GM19468 (cell line): ENCODE data around the gene MEDAG.

Experiments
- ATAC-seq: cut with Tn5 transposase; IDR thresholded peaks from one replicate; pipeline ENCODE4 v1.9.1; 2021; ENCODE audit warnings: mild to moderate bottlenecking, moderate library complexity, moderate number of reproducible peaks; ENCODE audit not compliant: unreplicated experiment; ENCODE audit errors: extremely low read depth

The MEDAG gene

DNA sequence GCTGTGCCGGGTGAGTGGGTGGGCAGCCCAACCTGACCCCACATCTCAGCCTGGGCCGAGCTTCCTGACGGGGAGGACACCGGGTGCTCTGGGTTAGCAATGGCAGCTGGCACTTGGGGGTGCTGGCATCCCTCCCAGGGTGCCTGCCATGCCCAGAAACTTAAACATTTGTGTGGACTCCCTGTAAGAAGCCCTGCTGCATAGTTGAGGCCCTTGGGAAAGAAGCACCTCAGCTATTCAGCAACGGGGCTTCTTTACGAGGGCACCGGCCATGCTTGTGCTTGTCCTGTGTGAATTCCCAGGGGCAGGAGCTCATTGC, 33.8 kb upstream of the MEDAG start:
- no peak for ATAC-seq

DNA sequence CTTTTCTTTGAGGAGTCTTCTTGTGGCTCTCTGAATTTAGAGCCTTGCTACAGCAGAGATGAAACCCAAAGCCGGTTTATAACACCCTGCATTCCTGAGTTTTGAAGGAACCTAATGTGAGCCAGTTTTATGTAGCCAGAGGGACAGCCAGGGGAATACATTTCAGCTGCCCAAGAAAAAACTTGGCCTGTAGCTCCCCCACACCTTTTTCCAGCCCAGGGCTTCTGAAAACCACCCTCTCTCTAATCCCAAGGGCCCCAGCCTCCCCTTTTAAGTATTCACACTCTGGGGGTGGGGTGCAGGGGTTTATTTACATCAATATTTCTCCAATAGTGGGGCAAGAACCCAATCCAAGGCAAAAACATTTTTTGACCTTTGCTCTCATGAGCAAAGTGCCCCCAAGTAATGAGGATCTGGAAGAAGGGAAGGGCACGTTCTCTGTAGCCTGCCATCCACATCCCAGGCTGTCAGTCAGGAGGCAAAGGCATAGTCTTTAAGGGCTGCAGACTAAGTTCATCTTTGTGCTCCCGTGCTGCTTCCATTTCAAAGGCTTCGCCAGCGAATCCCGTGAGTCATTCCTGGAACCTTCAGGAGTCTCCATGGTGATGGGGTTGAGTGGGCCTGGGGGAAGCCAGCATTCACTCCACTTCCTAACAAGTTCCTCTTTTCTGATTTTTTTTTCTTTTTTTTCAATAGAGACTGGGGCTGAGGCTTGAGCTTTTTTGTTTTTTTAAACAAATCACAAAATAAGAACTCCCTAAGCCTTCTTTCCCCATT, 33.2 kb upstream of the MEDAG start:
- no peak for ATAC-seq

DNA sequence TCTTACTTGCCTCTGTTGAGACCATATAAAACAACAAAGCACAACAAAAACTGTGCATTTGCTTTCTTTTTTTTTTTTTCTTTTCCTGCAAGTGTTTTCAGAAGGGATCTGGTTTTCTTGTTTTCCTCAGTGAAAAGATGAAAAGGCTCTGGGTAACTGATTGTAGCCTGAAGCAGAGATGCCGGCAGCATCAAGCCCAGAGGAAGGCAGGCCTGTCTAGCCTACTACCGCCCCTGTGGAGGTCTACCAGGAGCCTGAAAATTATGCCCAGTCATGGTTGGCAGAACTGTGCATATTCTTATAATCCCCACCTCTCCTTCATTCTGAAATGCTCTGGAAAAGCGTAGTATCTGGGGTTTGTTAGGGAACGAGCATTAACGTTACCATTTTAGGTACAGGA, 32.6 kb upstream of the MEDAG start:
- ATAC-seq: no peak

DNA sequence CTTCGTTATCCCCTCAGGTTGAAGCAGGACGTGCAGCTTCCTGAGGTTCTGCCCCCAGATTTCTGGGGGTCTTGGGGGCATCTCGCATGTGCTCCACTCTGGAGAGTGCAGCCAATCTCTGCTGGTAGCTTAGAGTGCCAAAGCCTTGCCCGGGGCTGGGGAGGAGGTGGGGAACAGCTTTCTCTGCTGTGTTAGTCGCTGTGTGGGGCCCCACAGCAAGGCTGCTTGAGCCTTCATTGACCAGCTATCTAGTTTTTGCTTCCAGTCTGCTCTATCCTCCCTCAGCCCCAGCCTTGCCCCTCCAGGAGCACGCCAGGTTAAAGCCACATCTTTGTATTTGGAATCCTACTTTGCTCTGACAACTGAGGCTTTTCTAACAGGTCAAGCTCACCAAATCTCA, 32.0 kb upstream of the MEDAG start:
- no peak for ATAC-seq

DNA sequence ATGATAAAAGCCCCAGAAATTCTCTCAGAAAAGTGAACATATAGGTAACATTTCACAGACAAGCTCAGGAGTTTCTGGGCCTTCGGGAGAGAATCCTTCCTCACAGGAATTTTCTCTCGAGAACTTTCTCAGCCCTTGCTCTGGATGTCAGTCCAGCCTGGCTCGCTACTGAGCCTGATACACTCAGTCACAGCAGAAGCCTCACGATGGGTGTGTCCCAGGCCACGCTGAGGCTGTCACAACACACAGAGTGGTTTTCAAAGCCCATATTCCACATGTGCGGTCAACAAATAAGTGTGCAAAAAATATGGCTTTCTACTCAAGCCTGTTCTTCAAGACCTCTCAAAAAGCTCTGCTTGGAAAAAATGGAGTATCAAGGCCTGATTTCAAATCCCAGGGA, 31.5 kb upstream of the MEDAG start:
- no peak for ATAC-seq

DNA sequence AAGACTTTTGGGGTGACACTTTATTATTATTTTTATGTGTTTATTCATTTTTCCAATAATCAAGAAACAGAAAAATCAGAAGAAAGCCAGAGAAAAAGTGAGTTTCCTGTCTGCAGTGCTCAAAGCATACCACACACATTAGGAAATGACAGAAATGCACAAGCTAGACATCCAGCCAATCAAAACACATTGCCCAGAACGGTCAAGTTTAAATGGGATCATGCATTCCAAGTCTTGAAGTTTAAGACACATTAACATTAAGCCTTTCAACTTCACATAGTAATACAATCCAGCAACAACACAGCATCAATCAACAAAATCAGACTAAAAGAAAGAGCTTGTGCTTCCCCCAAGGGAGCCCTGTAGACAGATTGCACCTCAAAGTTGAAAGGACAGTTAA, 28.7 kb upstream of the MEDAG start:
- ATAC-seq: no peak

DNA sequence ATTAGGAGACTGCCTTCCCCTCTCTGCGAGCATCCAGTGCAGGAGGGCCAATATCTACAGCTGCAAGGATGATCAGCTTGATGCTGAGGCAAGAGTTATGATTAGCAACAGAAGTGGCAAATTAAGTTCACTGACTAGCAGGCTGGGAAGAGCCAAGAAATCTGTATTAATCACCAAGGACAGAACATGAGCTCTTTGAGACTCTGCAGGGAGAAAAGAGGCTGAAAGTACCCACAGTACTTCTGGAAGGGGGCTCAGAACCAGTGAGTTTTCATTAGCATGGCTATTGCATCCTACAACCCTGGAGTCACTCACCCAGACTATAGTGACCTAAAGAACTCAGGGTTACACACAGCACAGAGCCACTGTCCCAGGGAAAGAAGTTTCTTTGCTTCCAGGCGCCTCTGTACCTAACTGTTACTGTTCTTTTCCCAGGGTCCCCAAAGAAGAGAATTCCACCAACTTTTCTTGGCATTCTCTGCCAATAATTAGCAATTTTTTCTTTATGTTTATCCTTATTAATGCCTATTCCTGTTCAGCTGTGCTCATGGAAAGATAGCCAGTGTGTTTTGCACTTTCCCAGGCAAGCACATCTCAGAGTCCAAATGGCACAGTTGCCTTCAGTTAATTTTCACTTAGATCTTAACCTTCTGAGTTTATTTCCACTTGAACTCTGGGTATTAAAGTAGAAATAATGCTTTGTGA, 25.8 kb upstream of the MEDAG start:
- ATAC-seq: no peak

DNA sequence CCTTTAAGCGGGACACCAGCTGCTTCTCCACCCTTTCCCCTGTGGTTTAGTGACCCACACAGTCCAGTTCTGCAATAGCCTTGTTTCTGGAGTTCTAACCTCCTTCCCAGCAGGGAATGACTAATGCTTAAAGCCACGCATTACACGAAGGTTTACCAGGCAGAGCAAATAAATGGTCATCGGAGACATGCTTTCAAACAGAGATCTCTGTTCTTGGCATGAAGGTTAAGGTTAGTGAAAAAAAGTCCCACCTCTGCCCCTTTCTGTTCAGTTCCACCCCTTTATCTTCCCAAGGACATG, 25.3 kb upstream of the MEDAG start:
- no peak for ATAC-seq

DNA sequence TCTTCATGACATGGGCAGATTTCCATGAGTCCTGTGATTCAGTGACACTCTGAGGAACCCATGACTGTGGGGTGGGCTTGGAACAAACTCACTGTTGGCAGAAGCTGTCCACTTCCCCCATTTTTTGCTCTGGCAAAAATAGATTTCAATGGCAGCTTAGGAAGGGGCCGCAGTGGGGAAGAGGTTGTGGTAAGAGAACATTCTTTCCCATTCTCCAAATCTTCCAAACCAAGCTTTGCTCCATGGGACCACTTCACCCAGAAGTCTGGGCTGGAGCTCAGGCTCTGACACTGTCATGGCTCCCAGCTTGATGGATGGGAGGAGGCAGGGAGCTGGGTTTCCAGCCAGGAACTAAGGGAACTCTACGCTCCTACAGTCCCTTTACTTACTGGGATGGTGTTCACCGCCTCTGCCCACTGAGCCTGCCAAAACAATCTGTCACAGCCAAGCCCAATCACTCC, 24.9 kb upstream of the MEDAG start:
- ATAC-seq: no peak

DNA sequence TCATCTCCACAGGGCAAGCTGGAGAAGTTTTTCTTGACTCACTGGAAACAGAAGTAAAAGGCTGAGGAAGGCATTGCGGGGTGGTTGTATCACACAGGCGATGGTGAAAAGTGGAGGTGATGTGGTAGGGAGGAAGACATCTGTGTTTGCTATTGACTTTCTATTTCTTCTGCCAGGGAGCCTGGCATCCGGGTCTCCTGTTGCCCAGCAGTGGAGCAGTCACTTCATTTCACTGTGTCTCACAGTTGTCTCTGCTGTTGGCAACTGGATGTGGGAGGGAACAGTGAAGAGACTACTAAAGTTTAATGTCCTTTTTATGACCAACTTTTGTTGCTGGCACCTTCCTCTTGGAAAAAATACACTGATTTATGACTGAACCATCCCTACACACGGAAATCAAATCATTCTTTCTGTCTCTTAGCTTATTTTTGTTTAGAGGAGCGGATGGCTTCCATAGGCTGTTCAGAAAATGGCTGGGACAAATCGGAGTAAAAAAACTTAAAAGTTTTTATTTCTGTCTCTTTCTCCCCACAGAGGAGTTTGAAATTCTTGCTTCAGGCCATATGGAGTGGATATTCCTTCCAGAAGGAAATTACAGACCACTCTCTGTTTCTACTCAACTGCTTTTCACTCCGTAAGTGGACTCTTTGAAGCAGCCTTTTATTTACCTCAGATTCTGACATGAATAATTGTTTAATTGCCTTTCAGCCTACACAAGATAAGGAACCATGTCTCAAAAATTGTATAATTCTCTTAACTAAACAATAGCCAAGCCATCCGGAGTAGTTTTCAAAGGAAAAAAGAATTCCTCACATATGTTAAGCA, 23.8 kb upstream of the MEDAG start:
- no peak for ATAC-seq

DNA sequence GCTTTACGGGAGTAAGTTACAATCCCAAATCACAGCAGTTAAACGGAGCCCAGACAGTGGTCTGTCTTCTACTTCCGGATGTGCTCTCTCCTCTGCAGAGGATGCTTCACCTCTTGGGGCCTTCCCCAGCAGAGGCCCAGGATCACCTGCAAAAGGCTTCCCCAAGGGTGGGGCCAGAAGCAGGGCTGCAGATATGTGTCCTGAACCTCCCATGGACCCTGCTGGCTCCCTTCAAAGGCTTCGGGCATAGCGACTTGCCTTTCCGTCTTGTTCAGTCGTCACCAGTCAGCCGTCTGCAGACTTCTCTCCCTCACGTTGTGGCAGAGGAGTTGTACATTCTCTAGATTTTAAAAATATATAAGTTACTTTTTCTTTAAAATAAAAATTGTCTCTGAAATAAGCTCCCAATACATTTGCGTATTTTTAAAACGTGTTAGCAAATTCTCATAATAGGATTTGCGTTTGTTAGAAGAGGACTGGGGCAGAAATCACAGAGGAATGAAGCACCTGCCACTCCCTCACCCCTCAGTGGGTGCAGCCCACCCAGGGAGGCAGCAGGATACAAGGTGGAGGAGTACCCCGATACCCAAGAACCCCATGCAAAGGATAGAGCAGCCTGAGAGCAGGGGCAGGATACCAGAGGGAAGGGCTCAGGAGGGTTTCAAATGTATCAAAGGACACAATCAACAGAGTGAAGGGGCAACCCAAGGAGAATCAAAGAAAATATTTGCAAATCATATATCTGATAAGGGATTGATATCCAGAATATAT, 22.9 kb upstream of the MEDAG start:
- ATAC-seq: no peak

DNA sequence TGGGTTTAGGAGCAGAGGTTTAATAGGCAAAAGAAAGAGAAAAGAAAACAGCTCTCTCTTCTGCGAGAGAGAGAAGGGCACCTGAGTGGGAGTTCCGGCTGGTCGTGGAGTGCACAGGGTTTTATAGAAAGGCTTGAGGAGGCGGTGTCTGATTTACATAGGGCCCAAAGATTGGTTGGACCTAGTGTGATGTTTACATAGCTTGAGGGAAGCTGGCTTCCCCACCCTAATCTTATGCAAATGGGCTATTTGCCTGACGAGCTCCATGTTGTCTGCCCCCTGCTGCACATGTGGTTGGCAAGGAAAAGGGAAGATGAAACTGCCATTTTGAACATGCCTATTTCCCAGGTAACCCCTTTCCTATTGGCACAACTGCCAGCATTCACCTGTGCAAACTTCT, 21.5 kb upstream of the MEDAG start:
- no peak for ATAC-seq

DNA sequence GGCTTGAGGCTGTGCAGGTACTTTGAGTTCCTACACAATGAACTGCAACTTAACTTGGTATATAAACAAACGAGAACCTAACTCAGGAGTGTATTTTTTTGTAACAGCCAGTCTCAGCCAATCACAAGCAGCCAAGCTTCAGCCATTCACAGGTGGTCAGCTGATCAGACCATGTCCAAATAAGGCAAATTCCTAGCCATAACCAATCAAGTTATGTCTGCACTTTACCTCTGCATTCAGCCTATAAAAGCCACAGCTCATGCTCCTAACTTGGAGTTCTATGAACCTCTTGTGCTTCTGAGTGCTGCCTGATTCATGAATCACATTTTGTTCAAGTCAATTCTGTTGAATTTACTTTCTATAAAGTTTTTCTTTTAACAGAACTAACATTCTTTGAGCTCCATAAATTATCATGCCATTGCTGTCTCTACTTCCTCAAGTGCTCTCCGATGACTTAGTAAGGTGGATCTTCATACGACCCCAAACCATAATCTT, 16.8 kb upstream of the MEDAG start:
- ATAC-seq: no peak

DNA sequence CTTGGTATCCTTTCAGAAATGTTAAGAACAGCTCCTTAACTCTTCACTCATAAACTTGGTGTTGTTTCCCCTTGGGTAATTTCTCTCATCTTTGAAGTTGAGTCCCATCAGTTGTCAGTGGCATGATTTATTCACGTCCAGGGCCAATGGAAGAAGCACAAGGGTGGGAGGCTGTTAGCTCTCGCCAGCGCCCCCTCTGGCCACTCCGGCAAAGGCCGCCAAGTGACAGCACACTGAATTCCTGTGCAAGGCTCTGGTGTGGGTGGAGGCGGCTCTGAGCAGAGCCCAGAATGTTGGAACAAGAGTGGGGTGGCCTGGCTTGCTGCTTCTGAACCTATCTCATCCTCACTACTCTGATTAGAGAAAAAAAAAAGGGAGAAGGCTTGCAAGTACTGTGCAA, 13.1 kb upstream of the MEDAG start:
- ATAC-seq: no peak

DNA sequence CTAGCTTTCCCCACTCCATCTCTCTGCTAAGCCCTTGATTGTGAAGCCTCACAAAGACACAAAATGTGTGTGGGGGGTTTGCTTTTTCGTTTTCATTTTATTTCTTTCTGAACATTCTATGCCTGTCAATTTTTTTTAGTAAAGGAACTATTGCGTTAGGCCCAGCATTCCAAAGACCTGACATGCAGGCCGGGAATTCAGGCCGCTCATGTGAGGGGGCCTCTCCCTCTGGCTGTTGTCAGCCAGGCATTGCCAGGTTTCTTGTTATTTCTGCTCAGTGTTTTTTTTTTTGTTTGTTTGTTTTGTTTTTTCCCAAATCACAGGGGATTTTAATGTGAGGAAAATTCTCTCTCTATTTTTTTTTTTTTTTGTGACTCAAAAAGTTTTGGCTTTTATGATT, 10.3 kb upstream of the MEDAG start:
- no peak for ATAC-seq

DNA sequence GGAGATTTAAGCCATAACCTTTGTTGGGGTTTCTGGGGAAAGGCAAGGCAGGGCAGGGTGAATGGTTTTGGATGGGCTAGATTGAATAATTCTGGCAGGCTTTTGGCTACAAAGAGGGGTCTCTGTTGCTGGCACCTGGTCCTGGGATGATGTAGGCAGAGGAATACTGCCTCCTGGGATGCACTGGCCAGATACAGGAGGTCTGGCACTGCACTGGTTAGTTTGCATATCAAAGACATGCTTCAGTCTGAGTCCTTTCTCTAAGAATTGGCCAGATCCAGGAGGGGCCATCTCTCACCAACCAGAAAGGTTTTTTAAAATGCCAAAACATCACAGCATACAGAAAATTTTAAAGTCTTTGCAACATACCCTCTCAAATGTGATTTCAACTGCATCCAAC, 8.0 kb upstream of the MEDAG start:
- no peak for ATAC-seq

DNA sequence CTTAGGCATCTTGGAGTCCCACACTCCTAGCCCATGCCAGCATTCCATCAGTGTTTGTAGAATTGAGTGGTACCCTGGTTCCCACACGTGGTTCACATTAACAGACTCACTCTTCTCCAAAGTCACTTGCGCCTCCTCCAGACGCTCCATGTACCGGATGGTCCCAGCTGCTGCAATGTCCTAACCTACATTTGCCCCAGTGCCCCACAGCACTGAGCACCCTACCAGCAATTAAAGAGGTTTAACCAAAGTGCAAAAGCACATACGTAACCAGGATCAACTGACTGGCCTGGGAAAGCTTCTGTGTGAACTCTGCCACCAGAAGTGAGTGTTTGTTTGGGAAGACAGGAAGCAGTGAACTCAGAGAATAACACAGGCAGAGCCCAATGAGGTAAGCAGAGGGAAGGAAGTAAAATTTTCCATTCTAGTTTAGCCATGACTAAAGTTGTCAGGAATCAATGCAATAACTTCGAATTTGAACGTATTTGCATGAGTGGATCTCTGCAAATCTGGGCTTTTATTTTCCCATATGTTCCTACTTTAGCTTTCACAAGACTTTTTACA, 7.3 kb upstream of the MEDAG start:
- no peak for ATAC-seq

DNA sequence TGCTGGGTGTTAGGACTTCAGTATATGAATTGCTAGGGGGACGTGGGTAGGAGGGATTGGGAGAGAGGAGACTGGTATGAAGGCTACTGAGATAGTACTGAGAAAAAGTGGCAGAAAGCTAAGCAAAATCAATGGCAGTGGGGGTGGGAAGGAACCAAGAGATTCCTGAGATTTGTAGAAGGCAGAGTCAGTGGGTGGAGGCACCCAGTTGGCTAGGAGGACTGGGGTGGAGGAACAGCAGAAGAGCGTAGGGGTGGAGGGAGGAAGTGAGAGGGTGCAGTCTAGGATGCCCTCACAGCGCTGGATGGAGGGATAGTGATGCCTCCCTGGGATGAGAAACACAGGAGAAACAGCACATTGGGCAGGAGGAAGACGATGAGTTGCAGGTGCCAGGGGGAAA, 5.6 kb upstream of the MEDAG start:
- no peak for ATAC-seq

DNA sequence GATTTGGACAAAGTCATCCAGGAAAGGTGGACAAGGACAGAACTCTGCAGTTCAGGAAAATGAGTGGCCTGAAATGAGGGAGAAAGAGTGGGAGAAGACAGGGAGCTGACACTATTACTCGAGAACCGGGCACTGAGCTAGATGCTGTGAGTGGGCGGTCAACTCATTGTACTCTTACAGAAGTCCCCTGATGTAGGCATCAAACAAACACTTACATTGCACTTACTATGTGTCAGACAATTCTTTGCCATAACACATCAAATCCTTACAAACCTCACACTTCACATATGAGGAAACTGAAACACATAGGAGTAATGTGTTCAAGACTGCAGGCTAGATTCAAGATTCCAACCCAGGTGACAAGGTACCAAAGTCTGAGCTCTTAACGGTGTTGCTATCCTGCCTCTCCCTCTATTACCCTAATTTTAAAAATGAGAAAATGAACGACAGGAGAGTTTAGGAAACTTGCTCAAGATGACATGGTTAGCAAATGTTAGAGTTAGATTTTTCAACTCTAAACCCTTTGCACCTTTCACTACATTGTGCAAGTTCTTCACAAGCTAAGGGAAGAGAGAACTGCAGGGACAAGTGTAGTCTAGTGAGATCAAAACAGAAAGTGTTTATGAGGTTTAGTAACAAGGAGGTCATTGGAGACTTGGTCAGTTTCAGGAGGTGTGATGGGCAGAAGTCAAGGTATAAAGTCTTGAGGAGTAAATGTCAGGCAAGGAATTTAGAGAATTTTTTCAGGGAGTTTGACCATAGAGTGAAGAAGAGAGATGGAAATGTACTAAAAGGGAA, 4.9 kb upstream of the MEDAG start:
- no peak for ATAC-seq
